Trophoblast cell (in vitro differentiated cells and primary cell): ENCODE measurements around the gene SPON2.

Experiments used
- DNase-seq, 2 donors: peaks; one replicate each; pipeline ENCODE4 v3.0.0-alpha.2; 2016
- H2AFZ ChIP-seq: 2 replicates; pipeline ENCODE4 v1.6.1; 2013; ENCODE audit warnings: low read length, moderate library complexity, mild to moderate bottlenecking; ENCODE audit not compliant: insufficient read depth, poor library complexity
- H2AK5ac ChIP-seq: 2 replicates; pipeline ENCODE4 v1.6.1; 2013; ENCODE audit warnings: mild to moderate bottlenecking, low read length
- H2BK120ac ChIP-seq: 2 replicates; pipeline ENCODE4 v1.6.1; 2013; ENCODE audit warnings: low read length, mild to moderate bottlenecking, moderate library complexity; ENCODE audit not compliant: insufficient read depth, poor library complexity
- H2BK12ac ChIP-seq: 2 replicates; pipeline ENCODE4 v1.6.1; 2013; ENCODE audit warnings: mild to moderate bottlenecking, low read length, moderate library complexity
- H2BK5ac ChIP-seq: 2 replicates; pipeline ENCODE4 v1.6.1; 2013; ENCODE audit warnings: low read length, low read depth, moderate library complexity, mild to moderate bottlenecking; ENCODE audit not compliant: poor library complexity
- H3K14ac ChIP-seq: 2 replicates; pipeline ENCODE4 v1.6.1; 2013; ENCODE audit warnings: mild to moderate bottlenecking, low read length
- H3K18ac ChIP-seq: 2 replicates; pipeline ENCODE4 v1.6.1; 2013; ENCODE audit warnings: mild to moderate bottlenecking, low read length
- H3K23ac ChIP-seq: 2 replicates; pipeline ENCODE4 v1.6.1; 2013; ENCODE audit warnings: low read length
- H3K27ac ChIP-seq: 2 replicates; pipeline ENCODE4 v1.5.1; 2013; ENCODE audit warnings: low read depth, mild to moderate bottlenecking, inconsistent platforms, low read length, moderate library complexity
- H3K27me3 ChIP-seq: 2 replicates; pipeline ENCODE4 v1.6.1; 2013; ENCODE audit warnings: inconsistent platforms, mild to moderate bottlenecking, low read length, moderate library complexity; ENCODE audit not compliant: insufficient read depth
- H3K36me3 ChIP-seq, 2 experiments: 1 replicate in 1 of 2; 2 replicates in 1 of 2; pipeline ENCODE4 v1.6.1; 2013; ENCODE audit warnings: low read length in 2 of 2, mild to moderate bottlenecking in 2 of 2, moderate library complexity in 1 of 2; ENCODE audit not compliant: insufficient read depth in 2 of 2, control insufficient read depth in 1 of 2
- H3K4ac ChIP-seq: 2 replicates; pipeline ENCODE4 v1.6.1; 2013; ENCODE audit warnings: low read depth, mild to moderate bottlenecking, low read length, moderate library complexity
- H3K4me1 ChIP-seq, 2 experiments: 1 replicate in 1 of 2; 2 replicates in 1 of 2; pipeline ENCODE4 v1.6.1; 2013; ENCODE audit warnings: low read length in 2 of 2, mild to moderate bottlenecking in 2 of 2, moderate library complexity in 1 of 2; ENCODE audit not compliant: insufficient read depth in 2 of 2, control insufficient read depth in 1 of 2
- H3K4me2 ChIP-seq: 2 replicates; pipeline ENCODE4 v1.6.1; 2013; ENCODE audit warnings: inconsistent platforms, mild to moderate bottlenecking, low read length, moderate library complexity
- H3K4me3 ChIP-seq: 2 replicates; pipeline ENCODE4 v1.5.1; 2013; ENCODE audit warnings: mild to moderate bottlenecking, low read depth, low read length, inconsistent platforms
- H3K79me1 ChIP-seq: one replicate; pipeline ENCODE4 v1.6.1; 2013; ENCODE audit warnings: low read length
- H3K79me2 ChIP-seq: 2 replicates; pipeline ENCODE4 v1.6.1; 2013; ENCODE audit warnings: low read length, mild to moderate bottlenecking; ENCODE audit not compliant: control insufficient read depth, insufficient read depth, poor library complexity
- H3K9ac ChIP-seq: 2 replicates; pipeline ENCODE4 v1.6.1; 2013; ENCODE audit warnings: mild to moderate bottlenecking, low read length
- H3K9me3 ChIP-seq: 2 replicates; pipeline ENCODE4 v1.6.1; 2013; ENCODE audit warnings: low read depth, mild to moderate bottlenecking, control low read depth, inconsistent platforms, low read length; ENCODE audit not compliant: insufficient read depth
- H4K12ac ChIP-seq: 2 replicates; pipeline ENCODE4 v1.6.1; 2013; ENCODE audit warnings: low read depth, mild to moderate bottlenecking, low read length, moderate library complexity
- H4K8ac ChIP-seq: 2 replicates; pipeline ENCODE4 v1.6.1; 2013; ENCODE audit warnings: low read depth, mild to moderate bottlenecking, low read length, moderate library complexity
- H4K91ac ChIP-seq: one replicate; pipeline ENCODE4 v1.6.1; 2013; ENCODE audit warnings: low read depth, mild to moderate bottlenecking, low read length, moderate library complexity
- WGBS: extraction: QIAGEN DNeasy Blood & Tissue Kit; methylation state at CpG from one replicate; pipeline ENCODE4 v1.1.7; 2013; ENCODE audit warnings: missing lambda C conversion rate; ENCODE audit not compliant: insufficient read length, insufficient coverage; ENCODE audit errors: extremely low coverage; 5-methylcytosine and 5-hydroxymethylcytosine counted together

Gene SPON2

DNA sequence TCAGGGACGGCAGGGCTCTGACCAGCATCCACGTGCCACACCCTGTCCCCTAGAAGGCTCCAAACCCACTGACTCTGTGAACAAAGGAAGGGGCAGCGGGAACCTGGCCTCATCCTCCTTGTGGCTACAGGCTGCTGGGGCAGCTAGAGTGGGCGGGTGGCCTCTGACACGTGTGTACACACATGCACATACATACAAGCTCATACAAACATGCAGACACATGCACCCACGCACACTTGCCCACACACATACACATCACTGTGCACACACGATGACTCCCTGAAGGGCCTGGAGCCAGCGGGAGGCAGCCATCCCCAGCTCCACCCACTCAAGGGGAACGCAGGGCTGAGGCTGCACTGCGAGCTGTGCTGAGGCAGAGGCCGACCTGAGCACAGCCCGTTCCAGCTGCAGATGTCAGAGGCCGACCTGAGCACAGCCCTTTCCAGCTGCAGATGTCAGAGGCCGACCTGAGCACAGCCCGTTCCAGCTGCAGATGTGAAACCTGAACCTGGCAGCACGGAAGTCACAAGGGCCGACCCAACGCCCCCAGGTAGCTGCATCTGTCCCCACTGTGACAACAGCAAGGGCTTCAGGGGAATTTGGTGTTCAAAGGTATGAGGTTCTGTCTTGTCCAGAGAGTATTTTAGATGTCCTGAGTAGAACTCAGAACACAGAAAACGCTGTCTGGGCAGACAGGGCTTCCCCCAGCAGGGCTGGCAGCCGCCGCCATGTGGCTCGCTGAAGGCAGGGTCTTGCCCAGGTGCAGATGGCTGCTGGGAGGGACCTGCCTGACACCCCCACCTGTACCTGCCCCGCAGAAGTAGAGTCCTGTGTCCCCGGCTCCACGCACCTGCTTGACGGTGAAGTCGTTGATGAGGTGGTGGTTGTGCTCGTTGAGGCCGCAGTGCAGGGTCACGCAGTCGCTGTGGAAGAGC lies 43.0 kb upstream of the SPON2 start:
- no peak overlapping the region for H2BK5ac ChIP-seq
- no peaks in the 10 kb centered on the region for H3K9me3 ChIP-seq
- H3K23ac ChIP-seq = no peak overlapping the region
- no peak overlapping the region for H4K8ac ChIP-seq
- no peaks in the 10 kb centered on the region for H3K27me3 ChIP-seq
- no peak overlapping the region for H3K4me3 ChIP-seq
- peaks cover under 1% of the 10 kb centered on the region for H3K79me1 ChIP-seq
- H2AFZ ChIP-seq = no peak overlapping the region
- H4K12ac ChIP-seq = no peak overlapping the region
- no peak overlapping the region for H2BK120ac ChIP-seq
- no peak for DNase-seq
- H3K4me2 ChIP-seq = no peak overlapping the region
- H4K91ac ChIP-seq = no peak overlapping the region
- no peak overlapping the region for H2AK5ac ChIP-seq
- no peak overlapping the region for H3K9ac ChIP-seq
- peaks cover 70 to 74% of the 10 kb centered on the region in 2 experiments for H3K36me3 ChIP-seq
- H3K14ac ChIP-seq = no peak overlapping the region
- H3K4ac ChIP-seq = no peak overlapping the region
- WGBS = no CpG with 5 or more reads among the region's 31 CpGs
- H3K18ac ChIP-seq = no peak overlapping the region
- H3K79me2 ChIP-seq = no peaks in the 10 kb centered on the region
- H2BK12ac ChIP-seq = no peak overlapping the region
- no peak overlapping the region for H3K27ac ChIP-seq
- peaks cover 4 to 6% of the 10 kb centered on the region in 2 experiments for H3K4me1 ChIP-seq

DNA sequence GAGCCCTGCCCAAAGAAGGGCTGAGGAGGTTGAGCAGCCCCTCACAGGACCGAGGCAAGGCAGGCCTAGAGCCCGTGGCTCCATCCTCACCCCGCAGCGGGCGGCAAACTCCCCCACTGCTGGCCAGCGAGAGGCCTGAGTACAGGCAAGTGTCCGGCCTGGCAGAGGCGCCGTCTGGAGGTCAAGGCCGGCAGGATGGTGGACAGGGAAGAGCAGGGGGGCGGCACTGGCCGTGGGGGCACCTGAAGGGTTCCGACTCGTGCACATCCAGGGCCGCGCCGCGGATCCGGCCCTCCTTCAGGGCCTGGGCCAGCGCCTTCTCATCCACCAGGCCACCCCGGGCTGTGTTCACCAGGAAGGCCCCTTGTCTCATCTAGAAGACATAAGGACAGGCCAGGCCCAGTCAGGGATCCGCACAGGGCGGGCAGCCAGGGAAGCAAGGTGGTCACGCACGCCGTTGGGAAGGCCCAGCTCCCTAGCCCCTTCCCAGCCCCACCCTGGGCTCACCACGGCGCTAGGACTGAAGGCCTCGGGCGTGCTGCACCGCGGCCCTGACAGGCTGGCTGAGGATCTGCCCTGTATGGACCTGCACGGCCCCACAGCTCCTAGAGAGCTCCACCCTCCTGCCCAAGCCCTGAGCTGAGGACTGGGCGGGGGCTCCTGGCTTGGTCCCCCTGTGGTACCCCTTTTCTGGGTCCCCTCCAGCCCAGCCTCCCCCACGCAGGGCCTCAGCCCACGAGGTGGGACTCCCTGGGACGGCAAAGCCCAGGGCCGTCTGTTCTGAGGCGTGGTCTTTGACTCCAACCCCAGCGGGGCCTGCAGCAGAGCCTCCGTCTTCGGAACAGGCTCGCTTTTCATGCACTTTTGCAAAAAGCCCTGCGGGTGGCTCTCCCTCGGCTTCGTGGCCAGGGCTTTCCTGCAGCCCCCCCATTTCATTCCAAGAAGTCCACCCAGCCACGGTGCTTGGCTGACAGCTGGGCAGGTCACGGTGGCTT lies 42.0 kb upstream of the SPON2 start:
- no peaks in the 10 kb centered on the region for H3K9me3 ChIP-seq
- peaks cover 12 to 14% of the 10 kb centered on the region in 2 experiments for H3K4me1 ChIP-seq
- DNase-seq = no peak
- peaks cover 2% of the 10 kb centered on the region for H3K79me2 ChIP-seq
- H2BK12ac ChIP-seq = no peak overlapping the region
- H2BK120ac ChIP-seq = no peak overlapping the region
- no peak overlapping the region for H3K23ac ChIP-seq
- H2AK5ac ChIP-seq = no peak overlapping the region
- no peak overlapping the region for H3K4ac ChIP-seq
- H4K91ac ChIP-seq = no peak overlapping the region
- peaks cover 72% of the 10 kb centered on the region in 2 experiments for H3K36me3 ChIP-seq
- no peak overlapping the region for H3K27ac ChIP-seq
- H3K18ac ChIP-seq = peak overlapping the region; percentile 20
- WGBS = no CpG with 5 or more reads among the region's 48 CpGs
- H4K8ac ChIP-seq = no peak overlapping the region
- no peak overlapping the region for H2AFZ ChIP-seq
- no peak overlapping the region for H4K12ac ChIP-seq
- H3K14ac ChIP-seq = no peak overlapping the region
- no peak overlapping the region for H3K4me2 ChIP-seq
- no peak overlapping the region for H3K4me3 ChIP-seq
- no peak overlapping the region for H3K9ac ChIP-seq
- H3K27me3 ChIP-seq = no peaks in the 10 kb centered on the region
- no peak overlapping the region for H2BK5ac ChIP-seq
- H3K79me1 ChIP-seq = peaks cover 8% of the 10 kb centered on the region

- H2BK120ac ChIP-seq = no peak overlapping the region
- no peak overlapping the region for H2AK5ac ChIP-seq
- no peak overlapping the region for H3K4me2 ChIP-seq
- no peak overlapping the region for H2BK12ac ChIP-seq
- no peaks in the 10 kb centered on the region for H3K9me3 ChIP-seq
- H3K27ac ChIP-seq = no peak overlapping the region
- H3K4me3 ChIP-seq = no peak overlapping the region
- no peak overlapping the region for H4K8ac ChIP-seq
- H4K12ac ChIP-seq = no peak overlapping the region
- no peak overlapping the region for H4K91ac ChIP-seq
- peaks cover 15% of the 10 kb centered on the region for H3K79me1 ChIP-seq
- H3K18ac ChIP-seq = no peak overlapping the region
- H2BK5ac ChIP-seq = no peak overlapping the region
- H3K4me1 ChIP-seq = peaks cover 21 to 24% of the 10 kb centered on the region in 2 experiments
- no peak for DNase-seq
- H3K4ac ChIP-seq = no peak overlapping the region
- H3K23ac ChIP-seq = no peak overlapping the region
- H3K27me3 ChIP-seq = no peaks in the 10 kb centered on the region
- peaks cover 71 to 76% of the 10 kb centered on the region in 2 experiments for H3K36me3 ChIP-seq
- no peak overlapping the region for H3K9ac ChIP-seq
- H3K14ac ChIP-seq = no peak overlapping the region
- WGBS = no CpG with 5 or more reads among the region's 20 CpGs
- H2AFZ ChIP-seq = no peak overlapping the region
- peaks cover 2% of the 10 kb centered on the region for H3K79me2 ChIP-seq
Observed at GRCh38 chr4:1213336-1213995, 41.1 kb upstream of the SPON2 start.
